ENCODE data around the gene KCNJ5.

DNA sequence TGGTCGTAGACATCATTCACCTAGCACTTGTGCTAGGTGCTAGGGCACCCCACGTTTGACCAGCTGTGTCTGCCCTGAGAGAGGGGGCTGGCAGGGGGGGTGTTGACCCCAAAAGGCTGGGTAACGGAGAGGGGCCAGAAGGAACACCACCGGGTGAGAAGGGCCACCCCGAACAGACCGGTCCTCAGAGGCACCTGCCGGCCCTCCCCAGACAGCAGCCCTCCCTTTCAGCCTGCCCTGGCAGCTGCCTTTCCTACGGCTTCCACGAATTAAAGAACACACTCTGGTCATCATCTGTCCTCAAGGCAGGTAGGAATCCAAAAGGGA, 977 bp upstream of the KCNJ5 start:
- TF ChIP-seq YY1 (IDR thresholded peaks at IDR 0.05; ENCODE audit: insufficient read depth, insufficient read length) (no peak), SUZ12 (IDR thresholded peaks at IDR 0.05; ENCODE audit: extremely low read depth, insufficient read depth, insufficient read length) (no peak), ZNF274 (IDR thresholded peaks at IDR 0.05; ENCODE audit: low read depth, low read length) (no peak)

Measured in NT2/D1 (cell line).